ENCODE data around the gene BRPF3. TPM values are rescaled to one million over a fixed set of nuclear protein-coding genes. Genes with fewer than 3 reads are reported as not detected.

Gene BRPF3
- total and polyA plus RNA-seq, 2 donors (not counting 3 experiments of a cell fraction or from before 2014, with no cell fraction given) = 30.5 to 35.7 TPM

- Histone ChIP-seq H3K79me2 (ENCODE audit: control insufficient read depth, insufficient read depth, low read length) (no peaks in the 10 kb centered on the region), H3K9me1 (replicated peaks; ENCODE audit: control insufficient read depth, extremely low read depth, insufficient read depth, low read length) (no peaks in the 10 kb centered on the region), H3K27ac (ENCODE audit: insufficient read depth, low read depth, low read length) (no peak overlapping the region), H3K4me1 (ENCODE audit: control insufficient read depth, extremely low read depth, insufficient read depth, low read length) (no peaks in the 10 kb centered on the region), H2AFZ (ENCODE audit: low read depth, low read length) (no peak overlapping the region), H3K9me3 (replicated peaks; ENCODE audit: control insufficient read depth, insufficient read depth, low read length) (no peaks in the 10 kb centered on the region), H3K4me2 (ENCODE audit: insufficient read depth, low read length) (no peak overlapping the region), H3K4me3 (replicated peaks in 1 of 3; ENCODE audit: insufficient read depth in 1 of 3, low read depth in 1 of 3, low read length in 3 of 3) (no peak overlapping the region), H3K9ac (replicated peaks; ENCODE audit: extremely low read depth, insufficient read depth, low read length) (no peak overlapping the region), H4K20me1 (replicated peaks; ENCODE audit: control insufficient read depth, extremely low read depth, insufficient read depth, low read length) (no peaks in the 10 kb centered on the region), H3K36me3 (ENCODE audit: control insufficient read depth in 2 of 2, extremely low read depth in 1 of 2, insufficient read depth in 2 of 2, low read length in 2 of 2) (no peaks in the 10 kb centered on the region), H3K27me3 (ENCODE audit: control insufficient read depth in 2 of 2, insufficient read depth in 2 of 2, low read length in 2 of 2) (peaks cover 57 to 59% of the 10 kb centered on the region in 2 experiments)
- no peak for TF ChIP-seq POLR2AphosphoS5 (IDR thresholded peaks at IDR 0.05; ENCODE audit: insufficient read depth, low read depth, low read length)
- TF ChIP-seq CTCF (IDR thresholded peaks at IDR 0.05; ENCODE audit: extremely low read depth in 1 of 2, insufficient read depth in 1 of 2, low read depth in 1 of 2, low read length in 2 of 2) = no peak
- TF ChIP-seq MYC (IDR thresholded peaks at IDR 0.05; ENCODE audit: low read depth, low read length) = no peak
- TF ChIP-seq POLR2A (IDR thresholded peaks at IDR 0.05; ENCODE audit: low read depth, low read length) = no peak
- intact Hi-C loops (cut with micrococcal nuclease) = no loop called here
- ChIA-PET CTCF (interaction anchor here (1.2 to 3.6 kb wide), 3 partner anchors 10 to 22 kb away, joined by 4 to 23 read pairs (median 6); no protein-coding TSS in a partner anchor), POLR2A (no interaction called here)
- dilution Hi-C loops (cut with MboI; ENCODE audit: extremely low pct_ligation_motif_present, low sequenced_read_pairs) = no loop called here
- DNase-seq (ENCODE audit: low read depth, low spot score) = no peak
- BruUV-seq (replicated peaks) = no TSS peak
- FAIRE-seq = no peak
Observed at GRCh38 chr6:36280983-36281382, 84.4 kb downstream of the BRPF3 start.

Other genes with a start within 250 kb of the BRPF3 start
- not detected in 2 replicates for gene SLC26A8, start 172.1 kb upstream of the BRPF3 start, total RNA-seq
- 0.01 and 0.08 TPM in 2 replicates for gene SLC26A8, start 172.1 kb upstream of the BRPF3 start, polyA plus RNA-seq
- 50.6 and 54.1 TPM in 2 replicates for gene MAPK14, start 168.9 kb upstream of the BRPF3 start, total RNA-seq
- 26.6 and 33.3 TPM in 2 replicates for gene MAPK14, start 168.9 kb upstream of the BRPF3 start, polyA plus RNA-seq
- gene MAPK13, start 66.2 kb upstream of the BRPF3 start, total RNA-seq = 8.2 and 11.6 TPM in 2 replicates
- gene MAPK13, start 66.2 kb upstream of the BRPF3 start, polyA plus RNA-seq = 7.0 and 9.0 TPM in 2 replicates
- gene PNPLA1, start 73.3 kb downstream of the BRPF3 start, total RNA-seq = not detected in 2 replicates
- 0.05 TPM in 1 of 2 replicates, not detected in the other for gene PNPLA1, start 73.3 kb downstream of the BRPF3 start, polyA plus RNA-seq
- gene BNIP5, start 140.1 kb downstream of the BRPF3 start, total RNA-seq = not detected in 2 replicates
- not detected in 2 replicates for gene BNIP5, start 140.1 kb downstream of the BRPF3 start, polyA plus RNA-seq
- 0.21 and 0.58 TPM in 2 replicates for gene ETV7, start 190.9 kb downstream of the BRPF3 start, total RNA-seq
- 0.23 and 0.65 TPM in 2 replicates for gene ETV7, start 190.9 kb downstream of the BRPF3 start, polyA plus RNA-seq
- gene PXT1, start 246.1 kb downstream of the BRPF3 start, total RNA-seq = not detected in 2 replicates
- not detected in 2 replicates for gene PXT1, start 246.1 kb downstream of the BRPF3 start, polyA plus RNA-seq
- 47.2 and 49.2 TPM in 2 replicates for gene KCTD20, start 246.3 kb downstream of the BRPF3 start, total RNA-seq
- gene KCTD20, start 246.3 kb downstream of the BRPF3 start, polyA plus RNA-seq = 20.6 and 26.2 TPM in 2 replicates

All from endothelial cell of umbilical vein (primary cell).